Measurements from ENCODE around the gene NAGA. TPM values are rescaled to one million over a fixed set of nuclear protein-coding genes. Genes with fewer than 3 reads are reported as not detected.

NAGA gene
- total and polyA plus RNA-seq, 4 donors, result 18.9 to 35.7 (median 23.5) TPM

DNA sequence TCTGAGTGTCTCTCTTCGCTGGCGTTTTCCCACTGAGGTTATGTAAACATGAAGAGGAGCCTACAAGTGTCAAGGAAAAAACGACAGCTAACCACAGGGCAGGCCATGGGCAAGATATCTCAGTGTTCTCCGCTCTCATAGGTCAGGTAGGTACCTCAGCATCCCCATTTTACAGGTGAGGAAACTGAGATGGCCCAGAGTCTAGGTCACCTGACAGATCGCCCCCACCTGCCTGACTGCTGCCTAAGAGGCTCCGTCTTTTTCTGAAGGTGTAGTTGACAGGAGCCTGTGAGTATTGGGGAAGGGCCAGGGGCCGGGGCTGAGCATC, 20.8 kb upstream of the NAGA start:
- DNase-seq (ENCODE audit: low read depth in 4 of 6, low spot score in 6 of 6), result no peak
- Histone ChIP-seq H3K36me3 (ENCODE audit: control insufficient read depth, insufficient read depth, low read length) (peaks cover 12% of the 10 kb centered on the region), H3K27me3 (ENCODE audit: control insufficient read depth, insufficient read depth, low read length) (no peaks in the 10 kb centered on the region), H3K27ac (ENCODE audit: low read depth, low read length) (peak overlapping the region; percentile 99), H3K9me3 (ENCODE audit: control insufficient read depth, insufficient read depth, low read length) (peaks cover 2% of the 10 kb centered on the region), H3K4me3 (ENCODE audit: low read depth, low read length) (peak overlapping the region; percentile 98), H3K4me1 (ENCODE audit: control insufficient read depth, insufficient read depth, low read length) (peaks cover 19% of the 10 kb centered on the region)
- WGBS (ENCODE audit: insufficient coverage), result 23% methylated on average over 4 of the region's 7 CpGs

DNA sequence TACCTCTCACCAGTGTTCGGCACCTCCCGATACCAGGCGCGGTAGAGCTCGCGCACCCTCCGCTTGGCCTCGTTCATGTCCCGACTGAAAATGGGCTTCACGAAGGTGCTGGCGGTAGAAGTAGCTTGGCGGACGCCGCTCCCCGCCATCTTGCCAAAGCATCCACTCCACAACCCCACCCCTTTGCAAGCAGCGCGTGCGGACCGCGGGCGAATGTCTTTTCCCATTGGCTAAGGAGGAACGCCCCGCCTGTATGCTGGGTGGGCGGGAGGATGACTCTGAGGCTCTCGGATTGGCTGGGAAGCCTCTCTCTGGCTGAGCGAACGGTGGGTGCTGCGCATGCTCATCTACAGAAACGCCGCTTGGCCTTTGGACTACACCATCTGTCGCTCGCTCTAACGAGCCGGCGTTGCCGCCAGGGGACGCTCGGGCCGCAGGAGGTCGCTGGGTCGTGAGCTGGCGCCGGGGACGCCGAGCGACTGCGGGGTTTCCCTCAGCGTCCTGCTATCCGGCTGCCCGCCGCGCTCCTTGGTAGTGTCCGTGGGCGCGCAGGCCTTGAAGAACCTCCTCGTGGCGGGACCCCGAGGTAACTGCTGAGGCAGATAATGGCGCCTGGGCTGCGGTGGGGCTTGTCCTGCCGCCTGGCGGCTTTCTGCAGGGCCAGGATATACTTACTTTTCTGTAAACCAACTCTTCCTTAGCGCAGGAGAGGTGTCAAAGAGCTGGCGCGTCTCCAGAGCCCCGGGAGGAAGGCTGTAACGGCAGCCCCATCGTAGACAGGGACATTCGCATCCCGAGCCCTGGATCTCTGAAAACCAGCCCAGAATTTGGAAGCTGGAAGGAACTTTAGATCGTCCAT, 20.2 kb upstream of the NAGA start, which contains the start of gene NDUFA6:
TSS of gene NDUFA6 (minus strand) at position 177 of the 859 bp plus-strand sequence. CDS start at position 149, 28 bp downstream.
- Histone ChIP-seq H3K27ac (ENCODE audit: low read depth, low read length) (peak within 1 kb of the TSS; percentile 99), H3K4me1 (ENCODE audit: control insufficient read depth, insufficient read depth, low read length) (peaks cover 19% of the 10 kb centered on the region), H3K27me3 (ENCODE audit: control insufficient read depth, insufficient read depth, low read length) (no peaks in the 10 kb centered on the region), H3K36me3 (ENCODE audit: control insufficient read depth, insufficient read depth, low read length) (peaks cover 15% of the 10 kb centered on the region), H3K4me3 (ENCODE audit: low read depth, low read length) (peak within 1 kb of the TSS; percentile 98), H3K9me3 (ENCODE audit: control insufficient read depth, insufficient read depth, low read length) (peaks cover 2% of the 10 kb centered on the region)
- 0% methylated on average over 71 of the region's 71 CpGs for WGBS (ENCODE audit: insufficient coverage)
- DNase-seq (ENCODE audit: low read depth in 4 of 6, low spot score in 6 of 6), result peak; percentile 89 to 100 (median 98)

DNA sequence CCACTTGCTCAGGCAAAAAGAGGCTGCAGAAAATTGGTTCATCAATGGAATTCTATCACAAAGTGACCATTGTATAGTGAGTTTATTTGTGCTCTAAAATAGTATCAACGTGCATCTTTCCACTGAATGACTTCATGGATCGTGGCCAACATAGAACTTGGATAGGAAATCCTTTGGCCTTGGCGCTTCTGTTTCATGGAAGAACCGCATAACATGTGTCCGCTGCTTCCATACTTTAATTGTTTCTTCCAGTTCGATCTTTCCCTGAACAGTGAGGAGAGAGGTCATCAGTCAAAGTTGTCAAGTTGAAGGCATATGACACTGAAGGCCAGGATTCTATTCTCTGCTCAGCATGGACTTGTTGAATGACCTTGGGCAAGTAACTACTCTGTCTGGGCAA, 15.4 kb upstream of the NAGA start:
- H3K4me3 ChIP-seq (ENCODE audit: low read depth, low read length), result no peak overlapping the region
- H3K27me3 ChIP-seq (ENCODE audit: control insufficient read depth, insufficient read depth, low read length), result no peaks in the 10 kb centered on the region
- H3K9me3 ChIP-seq (ENCODE audit: control insufficient read depth, insufficient read depth, low read length), result peaks cover 2% of the 10 kb centered on the region
- H3K27ac ChIP-seq (ENCODE audit: low read depth, low read length), result no peak overlapping the region
- peaks cover 52% of the 10 kb centered on the region for H3K36me3 ChIP-seq (ENCODE audit: control insufficient read depth, insufficient read depth, low read length)
- 43% methylated on average over 2 of the region's 6 CpGs for WGBS (ENCODE audit: insufficient coverage)
- peaks cover 19% of the 10 kb centered on the region for H3K4me1 ChIP-seq (ENCODE audit: control insufficient read depth, insufficient read depth, low read length)
- DNase-seq (ENCODE audit: low read depth in 4 of 6, low spot score in 6 of 6), result no peak

DNA sequence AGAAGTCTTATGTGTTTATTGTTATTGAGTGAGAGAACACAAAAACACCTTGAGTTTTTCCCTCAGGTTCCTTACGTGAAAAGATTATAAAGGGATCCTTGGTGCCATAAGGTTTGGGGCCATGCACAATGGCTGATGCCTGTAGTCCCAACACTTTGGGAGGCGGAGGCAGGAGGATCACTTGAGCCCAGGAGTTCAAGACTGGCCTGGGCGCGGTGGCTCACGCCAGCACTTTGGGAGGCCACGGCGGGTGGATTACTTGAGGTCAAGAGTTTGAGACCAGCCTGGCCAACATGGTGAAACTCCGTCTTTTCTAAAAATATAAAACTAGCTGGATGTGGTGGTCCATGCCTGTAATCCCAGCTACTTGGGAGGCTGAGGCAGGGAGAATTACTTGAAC, 14.3 kb upstream of the NAGA start:
- Histone ChIP-seq H3K4me1 (ENCODE audit: control insufficient read depth, insufficient read depth, low read length) (peaks cover 17% of the 10 kb centered on the region), H3K4me3 (ENCODE audit: low read depth, low read length) (no peak overlapping the region), H3K27me3 (ENCODE audit: control insufficient read depth, insufficient read depth, low read length) (no peaks in the 10 kb centered on the region), H3K36me3 (ENCODE audit: control insufficient read depth, insufficient read depth, low read length) (peaks cover 52% of the 10 kb centered on the region), H3K9me3 (ENCODE audit: control insufficient read depth, insufficient read depth, low read length) (peaks cover 2% of the 10 kb centered on the region), H3K27ac (ENCODE audit: low read depth, low read length) (no peak overlapping the region)
- 95% methylated on average over 7 of the region's 8 CpGs for WGBS (ENCODE audit: insufficient coverage)
- DNase-seq (ENCODE audit: low read depth in 4 of 6, low spot score in 6 of 6), result no peak

DNA sequence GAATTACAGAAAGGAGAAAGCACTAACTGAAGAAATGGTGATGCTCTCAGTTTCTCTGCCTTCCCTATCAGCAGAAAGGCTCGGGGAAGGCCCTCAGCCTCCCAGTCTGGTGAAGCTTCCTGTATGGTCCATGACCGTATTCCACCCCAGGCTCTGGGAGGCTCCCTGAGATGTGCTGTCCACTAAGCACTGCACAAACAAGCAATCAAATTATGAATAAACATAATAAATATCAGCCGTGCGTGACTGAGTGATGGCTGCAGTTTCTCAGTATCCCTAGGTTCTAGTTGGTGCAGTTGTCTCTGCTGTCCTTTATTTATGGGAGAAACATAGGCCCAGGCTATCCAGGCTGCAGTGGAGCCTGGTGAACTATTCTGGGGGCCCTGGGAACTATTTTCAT, 12.5 kb upstream of the NAGA start:
- H3K4me1 ChIP-seq (ENCODE audit: control insufficient read depth, insufficient read depth, low read length), result peaks cover 24% of the 10 kb centered on the region
- H3K9me3 ChIP-seq (ENCODE audit: control insufficient read depth, insufficient read depth, low read length), result no peaks in the 10 kb centered on the region
- H3K36me3 ChIP-seq (ENCODE audit: control insufficient read depth, insufficient read depth, low read length), result peaks cover 46% of the 10 kb centered on the region
- WGBS (ENCODE audit: insufficient coverage), result 100% methylated on average over 2 of the region's 4 CpGs
- H3K27ac ChIP-seq (ENCODE audit: low read depth, low read length), result no peak overlapping the region
- DNase-seq (ENCODE audit: low read depth in 4 of 6, low spot score in 6 of 6), result no peak
- H3K27me3 ChIP-seq (ENCODE audit: control insufficient read depth, insufficient read depth, low read length), result no peaks in the 10 kb centered on the region
- H3K4me3 ChIP-seq (ENCODE audit: low read depth, low read length), result no peak overlapping the region

DNA sequence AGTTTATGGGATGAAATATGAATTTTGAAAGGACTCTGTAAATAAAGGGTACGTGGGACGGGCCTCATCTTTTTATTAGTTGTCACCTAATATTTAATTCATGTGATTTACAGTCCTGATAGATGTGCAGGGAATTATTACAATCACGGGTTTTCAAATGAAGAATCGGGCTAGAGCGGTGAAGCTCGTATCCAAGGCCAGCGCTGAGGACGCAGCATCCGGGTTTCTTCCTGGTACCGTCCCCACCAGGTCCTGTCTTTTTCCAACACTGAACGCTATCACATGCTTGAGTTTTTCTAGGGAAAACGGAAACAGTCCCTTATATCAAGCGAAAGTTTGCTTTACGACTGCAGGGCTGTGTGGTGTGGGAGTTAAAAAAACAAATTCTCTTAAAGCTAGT, 9.7 kb upstream of the NAGA start:
- Histone ChIP-seq H3K27ac (ENCODE audit: low read depth, low read length) (peak overlapping the region; percentile 99), H3K4me3 (ENCODE audit: low read depth, low read length) (peak overlapping the region; percentile 91), H3K36me3 (ENCODE audit: control insufficient read depth, insufficient read depth, low read length) (peaks cover 42% of the 10 kb centered on the region), H3K9me3 (ENCODE audit: control insufficient read depth, insufficient read depth, low read length) (no peaks in the 10 kb centered on the region), H3K4me1 (ENCODE audit: control insufficient read depth, insufficient read depth, low read length) (peaks cover 31% of the 10 kb centered on the region), H3K27me3 (ENCODE audit: control insufficient read depth, insufficient read depth, low read length) (no peaks in the 10 kb centered on the region)
- WGBS (ENCODE audit: insufficient coverage), result 0% methylated on average over 7 of the region's 14 CpGs
- peak in 3 of 6 donors; percentile 67 to 83 (median 75) for DNase-seq (ENCODE audit: low read depth in 4 of 6, low spot score in 6 of 6)

DNA sequence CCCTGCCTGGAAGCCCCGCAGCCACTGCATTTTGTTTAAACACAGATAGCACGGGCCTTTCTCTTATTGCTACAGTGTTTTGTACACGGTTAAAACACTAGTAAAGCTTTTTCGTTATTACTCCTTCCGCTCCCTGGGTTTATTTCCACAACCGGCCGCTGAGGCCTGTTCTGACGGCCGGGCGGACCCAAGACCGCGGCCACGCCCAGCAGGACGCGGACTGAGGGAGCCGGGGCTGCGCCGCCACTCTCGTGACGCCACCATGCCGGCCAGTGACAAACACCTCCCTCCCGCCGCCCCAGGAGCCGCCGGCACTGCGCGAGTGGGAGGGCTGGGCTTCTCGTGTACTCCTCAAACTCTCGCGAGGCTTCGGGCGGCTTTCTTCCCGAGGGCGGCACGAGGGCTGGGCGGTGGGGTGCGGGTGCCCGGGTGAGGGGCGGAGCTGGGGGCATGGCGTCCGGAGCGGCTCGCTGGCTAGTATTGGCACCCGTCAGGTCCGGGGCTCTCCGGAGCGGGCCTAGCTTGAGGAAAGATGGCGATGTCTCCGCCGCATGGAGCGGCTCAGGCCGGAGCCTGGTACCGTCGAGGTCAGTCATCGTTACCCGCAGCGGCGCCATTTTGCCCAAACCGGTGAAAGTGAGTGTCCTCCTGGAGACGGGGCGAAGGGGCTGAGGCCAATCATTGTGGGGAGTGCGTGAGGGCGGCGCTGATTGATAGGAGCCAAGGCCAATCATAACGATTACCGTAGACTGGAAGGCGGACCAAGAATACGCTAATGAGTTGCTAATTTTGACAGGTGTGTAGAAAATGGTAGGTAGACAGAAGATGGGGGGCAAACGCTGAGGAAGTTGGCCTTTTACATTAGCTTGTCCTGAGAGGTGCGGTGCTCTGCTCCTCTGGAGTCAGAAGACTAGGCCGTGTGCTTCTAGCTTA, 9.0 kb upstream of the NAGA start, which contains the start of gene SMDT1:
TSS of gene SMDT1 (plus strand) at position 382 of the 933 bp plus-strand sequence. CDS start at position 451, 69 bp downstream.
- Histone ChIP-seq H3K9me3 (ENCODE audit: control insufficient read depth, insufficient read depth, low read length) (no peaks in the 10 kb centered on the region), H3K36me3 (ENCODE audit: control insufficient read depth, insufficient read depth, low read length) (peaks cover 35% of the 10 kb centered on the region), H3K4me1 (ENCODE audit: control insufficient read depth, insufficient read depth, low read length) (peaks cover 38% of the 10 kb centered on the region), H3K27me3 (ENCODE audit: control insufficient read depth, insufficient read depth, low read length) (no peaks in the 10 kb centered on the region), H3K4me3 (ENCODE audit: low read depth, low read length) (peak within 1 kb of the TSS; percentile 91), H3K27ac (ENCODE audit: low read depth, low read length) (peak within 1 kb of the TSS; percentile 99)
- peak; percentile 97 to 99 (median 98) for DNase-seq (ENCODE audit: low read depth in 4 of 6, low spot score in 6 of 6)
- under 1% methylated on average over 70 of the region's 71 CpGs for WGBS (ENCODE audit: insufficient coverage)

DNA sequence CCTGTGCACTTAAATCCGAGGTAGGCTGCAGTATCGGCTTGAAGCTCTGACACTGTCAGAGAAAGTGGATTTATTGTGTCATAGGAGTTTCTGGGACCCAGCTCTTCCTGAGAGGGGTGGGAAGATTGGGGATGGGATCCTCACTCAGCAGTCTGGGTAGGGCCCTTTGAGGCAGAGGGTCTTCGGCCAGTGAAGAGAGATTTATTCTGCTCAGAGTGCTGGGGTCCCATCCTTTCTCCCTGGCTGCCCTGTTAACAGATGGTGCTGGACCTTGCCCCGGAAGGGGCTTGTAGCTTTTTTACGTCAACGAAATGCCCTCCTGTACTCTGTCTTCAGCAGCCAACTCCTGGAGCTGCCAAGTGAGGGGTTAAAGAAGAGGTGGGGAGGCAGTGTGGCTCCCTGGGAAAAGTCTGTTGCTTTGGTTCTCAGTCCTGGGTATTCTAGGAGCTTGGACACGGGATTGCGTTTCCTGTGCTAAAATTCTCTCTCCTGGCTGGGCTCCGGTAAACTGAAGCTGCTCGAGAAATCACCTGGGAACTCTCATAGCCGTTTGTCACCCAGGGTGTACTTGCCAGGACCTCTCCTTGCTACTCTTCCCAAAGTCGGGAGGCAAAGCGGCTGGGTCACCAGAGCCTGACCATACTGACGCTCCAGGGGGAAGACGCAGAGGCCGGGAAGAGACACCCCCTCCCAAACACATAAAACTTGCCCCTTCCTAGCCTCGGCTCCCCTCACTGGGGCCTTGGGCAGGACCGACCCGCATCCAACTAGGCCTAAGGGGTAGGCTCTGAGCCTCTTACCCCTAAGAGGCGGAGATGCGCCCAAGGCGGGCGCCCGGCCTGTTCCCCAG, 8.1 kb upstream of the NAGA start:
- H3K27ac ChIP-seq (ENCODE audit: low read depth, low read length), result peak overlapping the region; percentile 99
- 36% methylated on average over 21 of the region's 24 CpGs for WGBS (ENCODE audit: insufficient coverage)
- peaks cover 47% of the 10 kb centered on the region for H3K4me1 ChIP-seq (ENCODE audit: control insufficient read depth, insufficient read depth, low read length)
- H3K36me3 ChIP-seq (ENCODE audit: control insufficient read depth, insufficient read depth, low read length), result peaks cover 28% of the 10 kb centered on the region
- H3K27me3 ChIP-seq (ENCODE audit: control insufficient read depth, insufficient read depth, low read length), result no peaks in the 10 kb centered on the region
- H3K9me3 ChIP-seq (ENCODE audit: control insufficient read depth, insufficient read depth, low read length), result no peaks in the 10 kb centered on the region
- peak overlapping the region; percentile 91 for H3K4me3 ChIP-seq (ENCODE audit: low read depth, low read length)
- no peak for DNase-seq (ENCODE audit: low read depth in 4 of 6, low spot score in 6 of 6)
